Measurements from ENCODE around the gene RGS2.

GRCh38 chr1:192797143-192797542 is 11.7 kb upstream of the RGS2 start:
- TF ChIP-seq POLR2AphosphoS5 (IDR thresholded peaks at IDR 0.05) (no peak), MXI1 (conservative IDR thresholded peaks at IDR 0.05; ENCODE audit: poor library complexity, severe bottlenecking) (no peak), RAD21 (conservative IDR thresholded peaks at IDR 0.05) (no peak), EZH2 (IDR thresholded peaks at IDR 0.05; ENCODE audit: borderline replicate concordance, insufficient read depth, low read length, poor library complexity, severe bottlenecking) (no peak), TAF1 (IDR thresholded peaks at IDR 0.05; ENCODE audit: low read depth) (no peak), REST (IDR thresholded peaks at IDR 0.05; ENCODE audit: borderline replicate concordance) (no peak), EP300 (conservative IDR thresholded peaks at IDR 0.05; ENCODE audit: poor library complexity, severe bottlenecking) (no peak)
- TF ChIP-seq, protein P1, sequence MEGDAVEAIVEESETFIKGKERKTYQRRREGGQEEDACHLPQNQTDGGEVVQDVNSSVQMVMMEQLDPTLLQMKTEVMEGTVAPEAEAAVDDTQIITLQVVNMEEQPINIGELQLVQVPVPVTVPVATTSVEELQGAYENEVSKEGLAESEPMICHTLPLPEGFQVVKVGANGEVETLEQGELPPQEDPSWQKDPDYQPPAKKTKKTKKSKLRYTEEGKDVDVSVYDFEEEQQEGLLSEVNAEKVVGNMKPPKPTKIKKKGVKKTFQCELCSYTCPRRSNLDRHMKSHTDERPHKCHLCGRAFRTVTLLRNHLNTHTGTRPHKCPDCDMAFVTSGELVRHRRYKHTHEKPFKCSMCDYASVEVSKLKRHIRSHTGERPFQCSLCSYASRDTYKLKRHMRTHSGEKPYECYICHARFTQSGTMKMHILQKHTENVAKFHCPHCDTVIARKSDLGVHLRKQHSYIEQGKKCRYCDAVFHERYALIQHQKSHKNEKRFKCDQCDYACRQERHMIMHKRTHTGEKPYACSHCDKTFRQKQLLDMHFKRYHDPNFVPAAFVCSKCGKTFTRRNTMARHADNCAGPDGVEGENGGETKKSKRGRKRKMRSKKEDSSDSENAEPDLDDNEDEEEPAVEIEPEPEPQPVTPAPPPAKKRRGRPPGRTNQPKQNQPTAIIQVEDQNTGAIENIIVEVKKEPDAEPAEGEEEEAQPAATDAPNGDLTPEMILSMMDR (IDR thresholded peaks at IDR 0.05; ENCODE audit: poor library complexity, severe bottlenecking), result no peak

Data from neural cell (in vitro differentiated cells).